Astrocyte of the cerebellum (primary cell): Measurements from ENCODE around the gene SLC6A12.
"Not testable (repeated sequence)": the region's sequence is repeated elsewhere in the genome, so short reads cannot be mapped to it uniquely, and the experiment has no call there.

Experiments used
- DNase-seq: peaks from one replicate; pipeline ENCODE4 v3.0.0-alpha.2; 2011; ENCODE audit warnings: low read depth
- H3K4me3 ChIP-seq: 2 replicates; pipeline ENCODE4 v1.5.1; 2011; ENCODE audit warnings: mild to moderate bottlenecking, low read depth, low read length, moderate library complexity
- in situ Hi-C: cut with HindIII; loops from 2 replicates; pipeline ENCODE4 v1.10.0; 2017; ENCODE audit warnings: low sequenced_read_pairs
- TF ChIP-seq, protein P1 (sequence below): IDR thresholded peaks from 2 replicates; pipeline ENCODE4 v1.5.1; 2012; ENCODE audit warnings: low read length, low read depth, moderate library complexity, mild to moderate bottlenecking; ENCODE audit errors: missing control alignments

The SLC6A12 gene

DNA sequence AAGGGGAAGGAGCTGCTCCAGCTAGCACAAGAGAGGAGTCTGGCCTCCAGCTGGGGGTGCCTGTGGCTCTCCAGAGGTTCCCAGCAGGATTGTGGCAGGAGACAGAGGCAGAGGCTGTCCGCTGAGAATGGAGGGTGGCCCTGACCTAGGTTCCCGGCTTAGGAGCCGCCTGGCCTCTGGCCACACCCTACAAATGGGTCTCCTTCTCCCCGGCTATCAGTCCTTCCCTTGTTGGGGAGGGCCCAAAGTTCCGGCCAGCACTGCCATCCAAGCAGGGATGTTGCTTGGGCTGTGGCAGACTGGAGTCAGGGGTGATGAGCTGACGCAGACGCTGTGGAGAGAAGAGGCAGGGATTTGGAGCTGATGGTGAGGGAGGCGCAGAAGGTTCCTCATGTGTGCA is 23.1 kb downstream of the SLC6A12 start:
- in situ Hi-C loops, result no loop called here
- DNase-seq, result no peak
- TF ChIP-seq, protein P1, sequence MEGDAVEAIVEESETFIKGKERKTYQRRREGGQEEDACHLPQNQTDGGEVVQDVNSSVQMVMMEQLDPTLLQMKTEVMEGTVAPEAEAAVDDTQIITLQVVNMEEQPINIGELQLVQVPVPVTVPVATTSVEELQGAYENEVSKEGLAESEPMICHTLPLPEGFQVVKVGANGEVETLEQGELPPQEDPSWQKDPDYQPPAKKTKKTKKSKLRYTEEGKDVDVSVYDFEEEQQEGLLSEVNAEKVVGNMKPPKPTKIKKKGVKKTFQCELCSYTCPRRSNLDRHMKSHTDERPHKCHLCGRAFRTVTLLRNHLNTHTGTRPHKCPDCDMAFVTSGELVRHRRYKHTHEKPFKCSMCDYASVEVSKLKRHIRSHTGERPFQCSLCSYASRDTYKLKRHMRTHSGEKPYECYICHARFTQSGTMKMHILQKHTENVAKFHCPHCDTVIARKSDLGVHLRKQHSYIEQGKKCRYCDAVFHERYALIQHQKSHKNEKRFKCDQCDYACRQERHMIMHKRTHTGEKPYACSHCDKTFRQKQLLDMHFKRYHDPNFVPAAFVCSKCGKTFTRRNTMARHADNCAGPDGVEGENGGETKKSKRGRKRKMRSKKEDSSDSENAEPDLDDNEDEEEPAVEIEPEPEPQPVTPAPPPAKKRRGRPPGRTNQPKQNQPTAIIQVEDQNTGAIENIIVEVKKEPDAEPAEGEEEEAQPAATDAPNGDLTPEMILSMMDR, result no peak

DNA sequence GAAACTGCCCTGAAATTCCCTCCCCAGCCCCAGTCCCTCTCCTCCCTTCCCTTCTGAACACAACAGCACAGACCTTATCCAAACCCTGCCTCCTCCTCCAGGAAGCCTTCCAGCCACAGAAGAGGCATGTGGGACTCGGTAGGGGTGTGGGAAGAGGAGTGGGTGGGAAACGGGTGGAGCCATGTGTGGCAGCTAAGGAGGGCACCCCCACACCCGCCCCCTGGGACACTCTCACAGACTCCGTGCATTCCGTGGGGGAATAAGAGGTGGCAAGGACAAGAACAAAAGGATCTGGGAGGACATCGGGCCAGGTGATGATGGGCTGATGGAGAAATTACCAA is 24.4 kb downstream of the SLC6A12 start:
- TF ChIP-seq, protein P1, result no peak
- no peak for DNase-seq
- H3K4me3 ChIP-seq, result no peak overlapping the region
- in situ Hi-C loops, result loop anchor here (5.0 kb wide), 1 partner anchor 82 kb away; no protein-coding TSS in a partner anchor

More for the DNA sequence above, 23.1 kb downstream of the SLC6A12 start:
- no peak overlapping the region for H3K4me3 ChIP-seq

DNA sequence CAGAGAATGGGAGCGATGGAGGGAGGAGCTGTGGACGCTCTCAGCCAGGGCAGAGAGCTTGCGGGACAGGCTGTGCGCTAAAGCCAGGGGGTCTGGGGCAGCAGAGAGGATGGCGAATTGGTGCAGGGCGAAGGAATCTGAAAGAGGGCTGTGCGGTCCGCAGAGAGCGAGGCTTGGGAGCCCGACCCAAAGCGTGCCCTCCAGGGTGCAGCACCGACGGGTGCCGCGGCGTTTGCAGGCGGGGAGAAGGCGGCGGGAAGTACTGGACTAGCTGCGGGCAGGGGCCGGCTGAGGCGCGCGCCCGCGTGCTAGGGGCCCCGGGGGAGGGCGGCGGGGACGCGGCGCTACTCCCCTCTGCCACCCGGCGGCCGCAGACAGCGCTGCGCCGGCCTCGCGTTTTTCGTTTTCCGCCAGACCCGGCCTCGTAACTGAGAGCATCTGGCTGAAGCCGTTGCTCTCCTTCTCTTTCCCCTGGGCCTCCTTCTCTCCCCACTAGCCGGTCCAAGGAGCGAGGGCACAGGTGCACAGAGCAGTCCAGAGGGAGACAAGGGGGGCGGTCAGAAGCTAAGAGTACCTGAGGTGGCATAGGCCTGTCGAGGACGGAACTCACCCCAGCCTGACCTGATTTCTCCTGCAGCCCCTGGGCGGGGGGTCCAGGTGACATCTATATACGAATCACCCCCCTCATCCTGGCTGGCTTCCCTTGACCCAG is 24.9 kb downstream of the SLC6A12 start:
- TF ChIP-seq, protein P1, result peak; percentile 65
- peak overlapping the region; percentile 40 for H3K4me3 ChIP-seq
- in situ Hi-C loops, result loop anchor here (5.0 kb wide), 1 partner anchor 82 kb away; no protein-coding TSS in a partner anchor
- no peak for DNase-seq

DNA sequence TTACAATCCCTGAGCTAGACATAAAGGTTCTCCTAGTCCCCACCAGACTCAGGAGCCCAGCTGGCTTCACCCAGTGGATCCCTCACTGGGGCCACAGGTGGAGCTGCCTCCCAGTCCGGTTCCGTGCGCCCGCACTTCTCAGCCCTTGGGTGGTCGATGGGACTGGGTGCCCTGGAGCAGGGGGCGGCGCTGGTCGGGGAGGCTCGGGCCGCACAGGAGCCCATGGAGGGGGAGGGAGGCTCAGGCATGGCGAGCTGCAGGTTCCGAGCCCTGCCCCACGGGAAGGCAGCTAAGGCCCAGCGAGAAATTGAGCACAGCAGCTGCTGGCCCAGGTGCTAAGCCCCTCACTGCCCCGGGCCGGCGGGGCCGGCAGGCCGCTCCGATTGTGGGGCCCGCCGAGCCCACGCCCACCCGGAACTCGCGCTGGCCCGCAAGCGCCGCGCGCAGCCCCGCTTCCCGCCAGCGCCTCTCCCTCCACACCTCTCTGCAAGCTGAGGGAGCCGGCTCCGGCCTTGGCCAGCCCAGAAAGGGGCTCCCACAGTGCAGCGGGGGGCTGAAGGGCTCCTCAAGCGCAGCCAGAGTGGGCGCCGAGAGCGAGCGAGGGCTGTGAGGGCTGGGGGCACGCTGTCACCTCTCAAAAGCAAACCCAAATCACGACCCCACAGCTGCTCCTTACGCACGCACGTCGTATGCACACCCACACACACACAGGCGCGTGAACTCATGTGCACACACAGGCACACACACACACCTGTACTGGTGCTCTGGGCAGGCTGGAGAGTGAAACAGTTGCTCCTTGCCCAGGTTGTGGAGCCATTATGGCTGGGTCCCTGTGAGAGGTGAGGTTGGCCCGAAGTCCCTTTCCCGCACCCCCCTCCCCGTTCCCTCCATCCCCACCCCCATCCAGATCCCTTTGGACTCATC is 25.7 kb downstream of the SLC6A12 start:
- peak overlapping the region; percentile 40 for H3K4me3 ChIP-seq
- in situ Hi-C loops, result loop anchor here (5.0 kb wide), 1 partner anchor 81 kb away; no protein-coding TSS in a partner anchor
- not testable (repeated sequence) for DNase-seq

DNA sequence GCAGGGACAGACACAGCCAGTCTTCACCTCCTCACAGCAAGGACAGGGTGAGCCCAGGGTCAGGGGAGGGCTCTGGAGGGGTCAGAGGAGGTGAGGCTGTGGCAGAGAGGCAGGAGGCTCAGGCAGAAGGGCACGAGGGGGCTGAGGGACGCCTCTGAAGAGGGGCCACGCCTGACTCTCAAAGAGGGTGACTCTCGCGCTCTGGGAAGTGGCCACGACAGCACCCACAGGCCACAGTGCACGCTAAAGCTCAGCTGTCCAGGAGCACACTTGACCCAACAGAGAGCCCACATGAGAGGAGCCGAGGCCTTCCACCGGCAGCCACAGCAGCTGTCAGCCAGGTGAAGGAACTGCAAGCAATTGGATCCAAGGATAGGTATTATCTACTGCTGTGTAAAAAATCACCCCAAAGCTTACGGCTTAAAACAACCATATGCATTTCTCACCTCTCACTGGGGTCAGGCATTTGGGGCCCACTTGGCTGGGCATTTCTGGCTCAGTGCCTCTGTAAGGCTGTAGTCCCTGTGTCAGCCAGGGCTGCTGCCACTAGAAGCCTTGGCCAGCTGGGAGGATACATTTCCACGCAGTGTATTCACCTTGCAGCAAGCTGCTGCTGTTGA is 27.8 kb downstream of the SLC6A12 start:
- TF ChIP-seq, protein P1, result no peak
- no peak overlapping the region for H3K4me3 ChIP-seq
- no peak for DNase-seq
- in situ Hi-C loops, result loop anchor here (5.0 kb wide), 1 partner anchor 79 kb away; no protein-coding TSS in a partner anchor

DNA sequence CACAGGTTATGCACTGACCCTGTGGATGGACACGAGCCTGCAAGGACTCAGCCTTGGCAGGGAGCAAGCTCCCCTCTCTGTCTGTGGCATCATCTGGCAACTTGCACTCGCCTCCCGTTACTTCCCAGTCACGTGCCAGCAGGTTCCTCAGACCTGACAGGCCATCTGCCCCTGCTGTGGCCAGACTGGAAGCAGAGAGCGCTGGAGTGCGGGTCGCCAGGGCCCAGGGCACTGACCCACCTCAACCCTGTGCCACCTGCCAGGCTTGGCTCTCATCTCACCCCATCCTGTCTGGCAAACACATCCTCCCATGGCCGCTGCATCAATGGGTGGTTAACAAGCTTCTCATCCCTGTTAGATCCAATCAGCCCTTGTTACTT is 28.4 kb downstream of the SLC6A12 start:
- no peak for DNase-seq
- TF ChIP-seq, protein P1, result no peak
- H3K4me3 ChIP-seq, result no peak overlapping the region
- in situ Hi-C loops, result loop anchor here (5.0 kb wide), 1 partner anchor 78 kb away; no protein-coding TSS in a partner anchor
